ENCODE data around the gene SEC31A.

Gene SEC31A

DNA sequence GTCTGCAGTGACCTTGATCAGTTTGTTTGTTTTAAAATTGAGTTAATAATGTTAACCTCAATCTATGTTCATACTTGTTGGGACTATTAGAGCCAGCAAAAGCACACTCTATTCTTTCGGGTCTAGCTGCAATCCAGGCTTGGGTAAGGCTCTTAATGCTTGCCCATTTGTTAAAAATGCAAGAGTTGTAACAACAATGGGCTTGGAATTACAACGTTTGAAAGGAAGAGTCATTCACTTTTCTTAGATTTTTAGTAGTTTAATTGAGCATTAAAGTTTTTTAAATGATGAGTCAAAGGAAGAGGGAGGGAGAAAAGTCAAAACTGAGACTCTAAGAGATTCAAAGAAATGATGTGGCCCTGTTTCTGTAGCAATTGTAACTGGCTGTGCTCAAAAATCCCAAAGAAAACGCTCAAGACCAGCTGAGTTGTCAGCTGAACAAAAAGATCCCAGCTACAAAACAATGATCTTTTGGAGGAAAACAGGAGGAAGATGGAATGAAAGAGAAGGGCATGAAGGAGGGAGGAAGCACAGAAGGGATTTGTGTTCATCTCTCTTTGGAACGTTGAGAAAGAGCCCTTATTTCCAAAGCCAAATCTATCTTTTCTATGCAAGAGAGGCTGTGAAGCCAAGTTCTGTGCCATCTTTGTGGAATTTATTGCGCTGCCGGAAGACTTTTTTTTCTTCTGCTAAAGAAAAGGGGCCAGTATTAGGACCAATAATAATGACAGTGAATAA is 97.9 kb downstream of the SEC31A start:
- peaks cover 14% of the 10 kb centered on the region for H3K27me3 ChIP-seq (ENCODE audit: insufficient read depth, poor library complexity, severe bottlenecking)

DNA sequence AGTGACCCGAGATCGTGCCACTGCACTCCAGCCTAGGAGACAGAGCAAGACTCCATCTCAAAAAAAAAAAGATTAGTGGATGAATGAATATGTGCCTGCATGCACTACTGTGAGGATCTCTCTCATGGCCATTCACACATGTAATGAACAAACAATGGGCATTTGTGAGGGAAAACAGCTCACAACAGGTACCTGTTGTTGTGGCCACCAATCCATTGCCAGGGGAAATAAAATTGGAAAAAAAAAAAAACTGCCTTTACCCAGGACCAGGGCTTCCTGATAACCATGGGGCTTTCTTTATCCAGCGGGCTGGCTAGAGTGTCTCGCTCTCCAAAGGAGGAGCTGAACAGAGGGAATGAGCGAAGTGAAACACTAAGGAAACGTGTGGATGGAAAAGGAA is 99.8 kb downstream of the SEC31A start:
- DNase-seq (ENCODE audit: low read depth in 1 of 2, low spot score in 1 of 2), result no peak
- no peak overlapping the region for H3K4me3 ChIP-seq (replicated peaks; ENCODE audit: insufficient read depth, low read length)
- no peak overlapping the region for H3K27ac ChIP-seq (replicated peaks)
- TF ChIP-seq, protein P1, sequence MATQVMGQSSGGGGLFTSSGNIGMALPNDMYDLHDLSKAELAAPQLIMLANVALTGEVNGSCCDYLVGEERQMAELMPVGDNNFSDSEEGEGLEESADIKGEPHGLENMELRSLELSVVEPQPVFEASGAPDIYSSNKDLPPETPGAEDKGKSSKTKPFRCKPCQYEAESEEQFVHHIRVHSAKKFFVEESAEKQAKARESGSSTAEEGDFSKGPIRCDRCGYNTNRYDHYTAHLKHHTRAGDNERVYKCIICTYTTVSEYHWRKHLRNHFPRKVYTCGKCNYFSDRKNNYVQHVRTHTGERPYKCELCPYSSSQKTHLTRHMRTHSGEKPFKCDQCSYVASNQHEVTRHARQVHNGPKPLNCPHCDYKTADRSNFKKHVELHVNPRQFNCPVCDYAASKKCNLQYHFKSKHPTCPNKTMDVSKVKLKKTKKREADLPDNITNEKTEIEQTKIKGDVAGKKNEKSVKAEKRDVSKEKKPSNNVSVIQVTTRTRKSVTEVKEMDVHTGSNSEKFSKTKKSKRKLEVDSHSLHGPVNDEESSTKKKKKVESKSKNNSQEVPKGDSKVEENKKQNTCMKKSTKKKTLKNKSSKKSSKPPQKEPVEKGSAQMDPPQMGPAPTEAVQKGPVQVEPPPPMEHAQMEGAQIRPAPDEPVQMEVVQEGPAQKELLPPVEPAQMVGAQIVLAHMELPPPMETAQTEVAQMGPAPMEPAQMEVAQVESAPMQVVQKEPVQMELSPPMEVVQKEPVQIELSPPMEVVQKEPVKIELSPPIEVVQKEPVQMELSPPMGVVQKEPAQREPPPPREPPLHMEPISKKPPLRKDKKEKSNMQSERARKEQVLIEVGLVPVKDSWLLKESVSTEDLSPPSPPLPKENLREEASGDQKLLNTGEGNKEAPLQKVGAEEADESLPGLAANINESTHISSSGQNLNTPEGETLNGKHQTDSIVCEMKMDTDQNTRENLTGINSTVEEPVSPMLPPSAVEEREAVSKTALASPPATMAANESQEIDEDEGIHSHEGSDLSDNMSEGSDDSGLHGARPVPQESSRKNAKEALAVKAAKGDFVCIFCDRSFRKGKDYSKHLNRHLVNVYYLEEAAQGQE (IDR thresholded peaks at IDR 0.05; ENCODE audit: insufficient replicate concordance, low read depth), result no peak
- no peak for TF ChIP-seq POLR2AphosphoS5 (IDR thresholded peaks at IDR 0.05; ENCODE audit: low read depth)
- peaks cover 4% of the 10 kb centered on the region for H3K27me3 ChIP-seq (ENCODE audit: insufficient read depth, poor library complexity, severe bottlenecking)

More for the DNA sequence above, 97.9 kb downstream of the SEC31A start:
- Histone ChIP-seq H3K27ac (replicated peaks) (no peak overlapping the region), H3K4me3 (replicated peaks; ENCODE audit: insufficient read depth, low read length) (no peak overlapping the region)
- no peak for DNase-seq (ENCODE audit: low read depth in 1 of 2, low spot score in 1 of 2)
- TF ChIP-seq POLR2AphosphoS5 (IDR thresholded peaks at IDR 0.05; ENCODE audit: low read depth), result no peak
- TF ChIP-seq, protein P2, sequence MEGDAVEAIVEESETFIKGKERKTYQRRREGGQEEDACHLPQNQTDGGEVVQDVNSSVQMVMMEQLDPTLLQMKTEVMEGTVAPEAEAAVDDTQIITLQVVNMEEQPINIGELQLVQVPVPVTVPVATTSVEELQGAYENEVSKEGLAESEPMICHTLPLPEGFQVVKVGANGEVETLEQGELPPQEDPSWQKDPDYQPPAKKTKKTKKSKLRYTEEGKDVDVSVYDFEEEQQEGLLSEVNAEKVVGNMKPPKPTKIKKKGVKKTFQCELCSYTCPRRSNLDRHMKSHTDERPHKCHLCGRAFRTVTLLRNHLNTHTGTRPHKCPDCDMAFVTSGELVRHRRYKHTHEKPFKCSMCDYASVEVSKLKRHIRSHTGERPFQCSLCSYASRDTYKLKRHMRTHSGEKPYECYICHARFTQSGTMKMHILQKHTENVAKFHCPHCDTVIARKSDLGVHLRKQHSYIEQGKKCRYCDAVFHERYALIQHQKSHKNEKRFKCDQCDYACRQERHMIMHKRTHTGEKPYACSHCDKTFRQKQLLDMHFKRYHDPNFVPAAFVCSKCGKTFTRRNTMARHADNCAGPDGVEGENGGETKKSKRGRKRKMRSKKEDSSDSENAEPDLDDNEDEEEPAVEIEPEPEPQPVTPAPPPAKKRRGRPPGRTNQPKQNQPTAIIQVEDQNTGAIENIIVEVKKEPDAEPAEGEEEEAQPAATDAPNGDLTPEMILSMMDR (IDR thresholded peaks at IDR 0.05; ENCODE audit: insufficient read depth, low read length), result no peak
- TF ChIP-seq, protein P1 (IDR thresholded peaks at IDR 0.05; ENCODE audit: insufficient replicate concordance, low read depth), result no peak
- no peak for TF ChIP-seq SPI1 (IDR thresholded peaks at IDR 0.05; ENCODE audit: borderline replicate concordance, low read depth)
- no peak for TF ChIP-seq GABPA (IDR thresholded peaks at IDR 0.05; ENCODE audit: low read depth)

DNA sequence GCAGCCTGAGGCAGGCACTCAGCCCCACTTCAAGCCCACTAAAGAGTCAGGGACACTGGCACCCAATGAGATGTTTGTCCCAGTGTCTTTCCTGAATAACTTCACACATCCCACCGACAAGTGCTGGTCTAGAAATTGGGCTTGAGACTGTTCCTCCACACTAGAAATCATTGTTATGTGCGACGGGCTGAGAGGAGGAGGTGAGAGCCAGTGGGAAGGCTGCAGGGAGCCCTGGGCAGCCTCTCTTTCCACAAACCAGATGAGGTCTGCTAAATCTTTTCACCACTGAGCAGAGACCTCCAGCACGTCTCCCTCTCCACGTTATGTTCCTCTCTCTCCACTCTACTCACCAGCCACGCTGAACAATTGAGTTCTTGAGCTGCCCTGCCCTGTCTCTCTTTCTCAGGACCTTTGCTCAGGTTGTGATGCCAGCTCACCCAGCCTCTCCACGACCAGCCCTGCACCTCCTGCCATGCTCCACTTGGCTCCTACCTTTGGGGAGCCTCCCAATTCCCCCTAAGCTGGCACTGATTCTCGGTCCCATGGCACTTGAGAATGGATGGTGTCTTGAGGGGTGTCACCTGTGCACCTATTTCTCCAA is 100.8 kb downstream of the SEC31A start:
- DNase-seq (ENCODE audit: low read depth in 1 of 2, low spot score in 1 of 2), result no peak
- H3K27me3 ChIP-seq (ENCODE audit: insufficient read depth, poor library complexity, severe bottlenecking), result peaks cover 6% of the 10 kb centered on the region
- H3K27ac ChIP-seq (replicated peaks), result no peak overlapping the region
- TF ChIP-seq, protein P1 (IDR thresholded peaks at IDR 0.05; ENCODE audit: insufficient replicate concordance, low read depth), result no peak
- TF ChIP-seq SPI1 (IDR thresholded peaks at IDR 0.05; ENCODE audit: borderline replicate concordance, low read depth) (no peak), POLR2AphosphoS5 (IDR thresholded peaks at IDR 0.05; ENCODE audit: low read depth) (no peak), GABPA (IDR thresholded peaks at IDR 0.05; ENCODE audit: low read depth) (no peak)
- TF ChIP-seq, protein P2 (IDR thresholded peaks at IDR 0.05; ENCODE audit: insufficient read depth, low read length), result no peak
- no peak overlapping the region for H3K4me3 ChIP-seq (replicated peaks; ENCODE audit: insufficient read depth, low read length)

Measured in HL-60 (cell line).